Neural cell (in vitro differentiated cells): ENCODE data around the gene IL18BP.

ENCODE experiments used
- CTCF ChIP-seq: fragments of 450-650 bp; IDR thresholded peaks from 2 replicates; pipeline ENCODE4 v1.5.1; 2014; ENCODE audit warnings: antibody characterized with exemption, mild to moderate bottlenecking, moderate library complexity; ENCODE audit not compliant: poor library complexity, severe bottlenecking
- EZH2 ChIP-seq: fragments of 200-600, 300-800 bp; shearing (Covaris generic), sonication (generic); IDR thresholded peaks from 2 replicates; pipeline ENCODE4 v1.6.1; 2014; ENCODE audit warnings: antibody characterized with exemption, low read length, borderline replicate concordance, mild to moderate bottlenecking; ENCODE audit not compliant: insufficient read depth, poor library complexity, severe bottlenecking
- MXI1 ChIP-seq: fragments of 450-650 bp; conservative IDR thresholded peaks from 2 replicates; pipeline ENCODE4 v1.6.1; 2014; ENCODE audit warnings: antibody characterized with exemption, mild to moderate bottlenecking; ENCODE audit not compliant: poor library complexity, severe bottlenecking
- RAD21 ChIP-seq: fragments of 450-650 bp; conservative IDR thresholded peaks from 2 replicates; pipeline ENCODE4 v1.6.1; 2014; ENCODE audit warnings: antibody characterized with exemption, mild to moderate bottlenecking, moderate library complexity

- TF ChIP-seq RAD21 (no peak), CTCF (no peak), MXI1 (no peak), EZH2 (no peak)
Observed at GRCh38 chr11:71955898-71956456, 42.7 kb upstream of the IL18BP start.
